NCI-H748 (cell line): ENCODE measurements around the gene FMNL2.

Experiments used
- DNase-seq: peaks from one replicate; lab custom pipeline; 2025; ENCODE audit not compliant: unreplicated experiment; lab: John Stamatoyannopoulos, UW

The FMNL2 gene

GRCh38 chr2:152548111-152548875 lies 213.3 kb downstream of the FMNL2 start:
- no peak for DNase-seq

GRCh38 chr2:152548996-152549395 lies 214.0 kb downstream of the FMNL2 start:
- no peak for DNase-seq

- no peak for DNase-seq
Measured at GRCh38 chr2:152549423-152549822, 214.4 kb downstream of the FMNL2 start.

GRCh38 chr2:152550386-152550785 lies 215.4 kb downstream of the FMNL2 start:
- no peak for DNase-seq

GRCh38 chr2:152552888-152553287 lies 217.9 kb downstream of the FMNL2 start:
- no peak for DNase-seq

- no peak for DNase-seq
Measured at GRCh38 chr2:152553518-152553917, 218.5 kb downstream of the FMNL2 start.

GRCh38 chr2:152555048-152555447 lies 220.1 kb downstream of the FMNL2 start:
- DNase-seq, result no peak

GRCh38 chr2:152556506-152556905 lies 221.5 kb downstream of the FMNL2 start:
- DNase-seq, result no peak

GRCh38 chr2:152557273-152557888 lies 222.4 kb downstream of the FMNL2 start:
- no peak for DNase-seq

- DNase-seq, result no peak
Measured at GRCh38 chr2:152558158-152558984, 223.4 kb downstream of the FMNL2 start.

GRCh38 chr2:152559008-152559407 lies 224.0 kb downstream of the FMNL2 start:
- DNase-seq, result no peak

GRCh38 chr2:152560166-152560565 lies 225.2 kb downstream of the FMNL2 start:
- no peak for DNase-seq

- DNase-seq, result no peak
Measured at GRCh38 chr2:152560873-152561595, 226.1 kb downstream of the FMNL2 start.

GRCh38 chr2:152562198-152562884 lies 227.4 kb downstream of the FMNL2 start:
- DNase-seq, result no peak

GRCh38 chr2:152563764-152564163 lies 228.8 kb downstream of the FMNL2 start:
- DNase-seq, result no peak

GRCh38 chr2:152564754-152565551 lies 230.0 kb downstream of the FMNL2 start:
- no peak for DNase-seq

GRCh38 chr2:152565884-152566727 lies 231.1 kb downstream of the FMNL2 start:
- no peak for DNase-seq

- no peak for DNase-seq
Measured at GRCh38 chr2:152566728-152567069, 231.7 kb downstream of the FMNL2 start.

- no peak for DNase-seq
Measured at GRCh38 chr2:152568531-152568930, 233.6 kb downstream of the FMNL2 start.
